ENCODE data around the gene SEMA4D.

- no peak for TF ChIP-seq CTCF (IDR thresholded peaks at IDR 0.05)
- TF ChIP-seq POLR2A (IDR thresholded peaks at IDR 0.05): no peak
Observed at GRCh38 chr9:89449261-89449671, 48.6 kb downstream of the SEMA4D start.
